ENCODE measurements around the gene TMEM253. TPM values are rescaled to one million over a fixed set of nuclear protein-coding genes. Genes with fewer than 3 reads are reported as not detected.

The TMEM253 gene
- total RNA-seq, 6 experiments from 2014 or later: 0.18 to 0.35 TPM; not detected in 4

DNA sequence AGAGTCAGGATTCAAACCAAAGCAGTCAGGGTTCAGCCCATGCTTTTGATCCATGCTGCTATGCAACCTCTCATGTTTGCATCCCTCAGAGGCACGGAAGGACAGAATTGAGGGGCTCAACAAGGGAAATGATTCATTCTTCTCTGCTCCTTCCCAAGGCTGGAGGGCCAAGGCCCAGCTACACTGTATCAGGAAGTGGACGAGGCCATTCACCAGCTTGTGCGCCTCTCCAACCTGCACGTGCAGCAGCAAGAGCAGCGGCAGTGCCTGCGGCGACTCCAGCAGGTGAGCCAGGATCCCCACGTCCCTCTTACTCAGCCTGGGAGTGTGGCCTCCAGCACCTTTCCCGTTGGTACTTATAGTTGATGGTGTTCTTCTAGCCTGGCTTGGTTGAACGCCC is 22.1 kb upstream of the TMEM253 start:
- Mint-ChIP-seq H3K27me3 (ENCODE audit: insufficient read depth) (peaks cover 5% of the 10 kb centered on the region), H3K36me3 (ENCODE audit: low read depth) (peaks cover 8% of the 10 kb centered on the region), H3K9me3 (no peaks in the 10 kb centered on the region), H3K4me1 (ENCODE audit: low read depth) (peaks cover 1% of the 10 kb centered on the region), H3K4me3 (no peak overlapping the region), H3K27ac (no peak overlapping the region; the same call in 1 of the 2 replicates)
- TF ChIP-seq, protein P1, sequence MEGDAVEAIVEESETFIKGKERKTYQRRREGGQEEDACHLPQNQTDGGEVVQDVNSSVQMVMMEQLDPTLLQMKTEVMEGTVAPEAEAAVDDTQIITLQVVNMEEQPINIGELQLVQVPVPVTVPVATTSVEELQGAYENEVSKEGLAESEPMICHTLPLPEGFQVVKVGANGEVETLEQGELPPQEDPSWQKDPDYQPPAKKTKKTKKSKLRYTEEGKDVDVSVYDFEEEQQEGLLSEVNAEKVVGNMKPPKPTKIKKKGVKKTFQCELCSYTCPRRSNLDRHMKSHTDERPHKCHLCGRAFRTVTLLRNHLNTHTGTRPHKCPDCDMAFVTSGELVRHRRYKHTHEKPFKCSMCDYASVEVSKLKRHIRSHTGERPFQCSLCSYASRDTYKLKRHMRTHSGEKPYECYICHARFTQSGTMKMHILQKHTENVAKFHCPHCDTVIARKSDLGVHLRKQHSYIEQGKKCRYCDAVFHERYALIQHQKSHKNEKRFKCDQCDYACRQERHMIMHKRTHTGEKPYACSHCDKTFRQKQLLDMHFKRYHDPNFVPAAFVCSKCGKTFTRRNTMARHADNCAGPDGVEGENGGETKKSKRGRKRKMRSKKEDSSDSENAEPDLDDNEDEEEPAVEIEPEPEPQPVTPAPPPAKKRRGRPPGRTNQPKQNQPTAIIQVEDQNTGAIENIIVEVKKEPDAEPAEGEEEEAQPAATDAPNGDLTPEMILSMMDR (IDR thresholded peaks at IDR 0.05): no peak
- DNase-seq: no peak

DNA sequence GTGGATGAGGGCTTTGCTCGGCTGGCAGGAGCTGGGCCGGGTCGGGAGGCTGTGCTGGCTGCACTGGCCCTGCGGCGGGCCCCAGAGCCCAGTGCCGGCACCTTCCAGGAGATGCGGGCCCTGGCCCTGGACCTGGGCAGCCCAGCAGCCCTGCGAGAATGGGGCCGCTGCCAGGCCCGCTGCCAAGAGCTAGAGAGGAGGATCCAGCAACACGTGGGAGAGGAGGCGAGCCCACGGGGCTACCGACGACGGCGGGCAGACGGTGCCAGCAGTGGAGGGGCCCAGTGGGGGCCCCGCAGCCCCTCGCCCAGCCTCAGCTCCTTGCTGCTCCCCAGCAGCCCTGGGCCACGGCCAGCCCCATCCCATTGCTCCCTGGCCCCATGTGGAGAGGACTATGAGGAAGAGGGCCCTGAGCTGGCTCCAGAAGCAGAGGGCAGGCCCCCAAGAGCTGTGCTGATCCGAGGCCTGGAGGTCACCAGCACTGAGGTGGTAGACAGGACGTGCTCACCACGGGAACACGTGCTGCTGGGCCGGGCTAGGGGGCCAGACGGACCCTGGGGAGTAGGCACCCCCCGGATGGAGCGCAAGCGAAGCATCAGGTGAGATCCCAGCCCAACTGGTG is 19.2 kb upstream of the TMEM253 start:
- DNase-seq: no peak
- TF ChIP-seq, protein P1 (IDR thresholded peaks at IDR 0.05): no peak
- no peak overlapping the region for H3K27ac Mint-ChIP-seq
- H3K4me1 Mint-ChIP-seq (ENCODE audit: low read depth): peaks cover 28% of the 10 kb centered on the region
- no peaks in the 10 kb centered on the region for H3K9me3 Mint-ChIP-seq
- peaks cover 7% of the 10 kb centered on the region for H3K27me3 Mint-ChIP-seq (ENCODE audit: insufficient read depth)
- peaks cover 22% of the 10 kb centered on the region for H3K36me3 Mint-ChIP-seq (ENCODE audit: low read depth)
- no peak overlapping the region for H3K4me3 Mint-ChIP-seq

DNA sequence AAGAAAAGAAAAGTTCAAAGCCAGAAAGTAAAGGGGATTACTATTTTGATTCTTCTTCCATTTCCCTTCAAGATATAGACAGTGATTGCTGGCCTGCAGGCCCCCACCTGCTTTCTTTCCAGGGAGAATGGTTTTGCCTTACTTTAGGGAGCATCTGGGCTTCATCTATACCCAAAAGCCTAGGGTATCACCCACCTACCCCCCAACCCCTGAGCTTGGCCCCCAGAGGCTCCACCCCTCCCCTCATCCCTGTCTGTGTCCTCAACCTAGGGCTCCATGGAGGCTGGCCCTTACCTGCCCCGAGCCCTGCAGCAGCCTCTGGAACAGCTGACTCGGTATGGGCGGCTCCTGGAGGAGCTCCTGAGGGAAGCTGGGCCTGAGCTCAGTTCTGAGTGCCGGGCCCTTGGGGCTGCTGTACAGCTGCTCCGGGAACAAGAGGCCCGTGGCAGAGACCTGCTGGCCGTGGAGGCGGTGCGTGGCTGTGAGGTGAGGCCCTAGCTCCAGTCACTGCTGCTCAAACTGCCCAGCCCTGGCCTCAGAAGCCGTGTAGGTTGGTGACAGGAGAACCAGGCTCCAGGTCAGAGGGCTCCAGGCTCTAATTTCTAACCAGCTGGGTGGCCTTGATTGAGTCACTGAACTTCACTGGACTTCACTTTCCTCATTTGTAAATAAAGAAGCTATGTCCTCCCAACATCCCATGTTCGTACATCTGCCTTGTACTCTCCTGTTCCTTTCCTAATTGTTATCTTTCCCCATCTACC is 17.1 kb upstream of the TMEM253 start:
- H3K27me3 Mint-ChIP-seq (ENCODE audit: insufficient read depth): peaks cover 10% of the 10 kb centered on the region
- TF ChIP-seq, protein P1 (IDR thresholded peaks at IDR 0.05): no peak
- peaks cover 27% of the 10 kb centered on the region for H3K36me3 Mint-ChIP-seq (ENCODE audit: low read depth)
- peak overlapping the region; percentile 99 for H3K27ac Mint-ChIP-seq
- H3K4me1 Mint-ChIP-seq (ENCODE audit: low read depth): peaks cover 49% of the 10 kb centered on the region
- no peak for DNase-seq
- no peak overlapping the region for H3K4me3 Mint-ChIP-seq
- no peaks in the 10 kb centered on the region for H3K9me3 Mint-ChIP-seq

DNA sequence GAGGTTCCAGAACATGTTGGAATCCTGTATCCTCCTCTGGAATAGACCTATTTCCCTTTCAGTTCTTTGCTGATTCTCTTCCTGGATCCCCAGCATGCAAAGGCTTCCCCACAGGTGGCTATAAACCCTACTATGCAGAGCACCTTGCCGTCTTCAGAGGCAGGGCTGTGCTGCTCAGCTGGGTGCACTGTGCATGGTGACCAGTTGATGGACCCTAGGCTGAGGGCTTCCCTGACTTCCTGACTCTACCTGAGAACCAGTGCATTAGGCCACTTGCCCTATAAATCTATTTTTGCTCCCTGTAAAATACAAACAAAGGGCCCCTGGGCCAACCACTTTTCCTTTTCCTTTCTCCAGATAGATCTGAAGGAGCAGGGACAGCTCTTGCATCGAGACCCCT is 16.5 kb upstream of the TMEM253 start:
- TF ChIP-seq, protein P1 (IDR thresholded peaks at IDR 0.05): no peak

DNA sequence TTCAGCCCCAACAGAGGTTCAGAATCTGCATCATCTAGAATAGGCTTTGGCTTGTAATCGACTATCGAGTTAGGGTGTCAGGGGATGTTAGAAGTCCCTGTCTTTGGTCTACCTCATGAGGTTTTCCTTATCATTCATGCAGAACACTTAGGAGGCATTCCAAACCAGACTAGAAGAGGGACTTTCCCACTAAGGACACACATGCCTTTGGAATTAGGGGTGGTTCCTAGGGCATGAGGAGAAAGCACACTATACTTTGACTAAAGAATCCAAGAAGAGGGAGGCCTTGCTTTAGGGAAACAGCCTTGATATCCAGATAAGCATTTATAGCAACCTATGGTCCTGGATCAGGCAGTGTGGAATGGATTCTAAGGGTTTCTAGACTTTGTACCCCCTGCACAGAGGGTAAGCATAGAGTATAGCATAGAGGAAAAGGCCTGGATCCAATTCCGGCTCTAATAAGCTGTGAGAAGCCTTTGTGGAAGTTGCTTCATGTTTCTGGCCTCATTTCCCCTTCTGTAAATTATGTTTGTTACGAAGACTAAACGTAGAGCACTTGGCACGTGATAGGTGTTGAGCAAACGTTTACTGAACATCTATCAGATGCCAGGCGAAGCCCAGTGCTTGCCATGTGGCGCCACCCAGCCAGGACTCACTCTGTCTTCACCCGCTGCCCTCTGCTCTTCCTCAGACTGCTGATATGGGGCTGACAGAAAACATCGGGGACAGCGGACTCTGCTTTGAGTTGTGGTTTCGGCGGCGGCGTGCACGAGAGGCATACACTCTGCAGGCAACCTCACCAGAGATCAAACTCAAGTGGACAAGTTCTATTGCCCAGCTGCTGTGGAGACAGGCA is 15.6 kb upstream of the TMEM253 start:
- TF ChIP-seq, protein P1 (IDR thresholded peaks at IDR 0.05): no peak
- H3K27ac Mint-ChIP-seq: peak overlapping the region; percentile 99
- H3K4me3 Mint-ChIP-seq: no peak overlapping the region; the same call in 1 of the 2 replicates
- DNase-seq: peak; percentile 77
- H3K27me3 Mint-ChIP-seq (ENCODE audit: insufficient read depth): peaks cover 7% of the 10 kb centered on the region
- peaks cover 31% of the 10 kb centered on the region for H3K36me3 Mint-ChIP-seq (ENCODE audit: low read depth)
- H3K9me3 Mint-ChIP-seq: no peaks in the 10 kb centered on the region
- peaks cover 57% of the 10 kb centered on the region for H3K4me1 Mint-ChIP-seq (ENCODE audit: low read depth)

More for the DNA sequence above, 16.5 kb upstream of the TMEM253 start:
- Mint-ChIP-seq H3K4me3 (no peak overlapping the region), H3K27me3 (ENCODE audit: insufficient read depth) (peaks cover 10% of the 10 kb centered on the region), H3K9me3 (no peaks in the 10 kb centered on the region), H3K4me1 (ENCODE audit: low read depth) (peaks cover 56% of the 10 kb centered on the region), H3K36me3 (ENCODE audit: low read depth) (peaks cover 31% of the 10 kb centered on the region), H3K27ac (peak overlapping the region; percentile 99)
- DNase-seq: no peak

Data from HFFc6 (cell line).